Upper lobe of left lung (tissue), 4 donors: ENCODE data around the gene ELN.

ENCODE experiments used
- CTCF ChIP-seq, 6 experiments: fragments of 450-650 bp in 4 of 6; fragments of 200-600 bp in 2 of 6; sonication (generic) in 2 of 6; IDR thresholded peaks; one replicate each; pipeline ENCODE4 v1.5.1; 2016 to 2019; ENCODE audit warnings: antibody characterized with exemption in 6 of 6
- EP300 ChIP-seq, 4 donors: sonication (generic); formaldehyde crosslinking; IDR thresholded peaks; one replicate each; pipeline ENCODE4 v1.5.1; 2017; ENCODE audit warnings: antibody characterized with exemption in 4 of 4, control low read depth in 2 of 4

GRCh38 chr7:74057216-74057925, 29.4 kb downstream of the ELN start:
- no peak for TF ChIP-seq CTCF (IDR thresholded peaks at IDR 0.05)
- TF ChIP-seq EP300 (IDR thresholded peaks at IDR 0.05) = no peak
